MM.1S (cell line): Measurements from ENCODE around the gene PSMB2.

Experiments
- DNase-seq: peaks from one replicate; pipeline ENCODE4 v3.0.0-alpha.2; 2015
- H2AFZ ChIP-seq: fragments of 300-600 bp; sonication (generic); 2 replicates; pipeline ENCODE4 v1.6.0; 2016; ENCODE audit warnings: antibody characterized with exemption, low read length
- H3F3A ChIP-seq: fragments of 300-600 bp; sonication (generic); 2 replicates; pipeline ENCODE4 v1.6.1; 2016; ENCODE audit warnings: mild to moderate bottlenecking, antibody characterized with exemption, low read length, moderate library complexity, mixed read lengths; ENCODE audit not compliant: insufficient read depth
- H3K27ac ChIP-seq: fragments of 300-600 bp; sonication (generic); 2 replicates; pipeline ENCODE4 v1.5.1; 2016; ENCODE audit warnings: mild to moderate bottlenecking, low read length
- H3K27me3 ChIP-seq: fragments of 300-600 bp; sonication (generic); replicated peaks from 2 replicates; pipeline ENCODE4 v1.6.0; 2016; ENCODE audit warnings: low read length; ENCODE audit not compliant: insufficient read depth
- H3K36me3 ChIP-seq: fragments of 300-600 bp; sonication (generic); replicated peaks from 2 replicates; pipeline ENCODE4 v1.6.1; 2016; ENCODE audit warnings: mild to moderate bottlenecking, low read length, mixed read lengths; ENCODE audit not compliant: insufficient read depth
- H3K4me1 ChIP-seq: fragments of 300-600 bp; sonication (generic); 2 replicates; pipeline ENCODE4 v1.6.1; 2016; ENCODE audit warnings: low read length, mixed read lengths
- H3K4me2 ChIP-seq: fragments of 300-600 bp; sonication (generic); 2 replicates; pipeline ENCODE4 v1.6.0; 2016; ENCODE audit warnings: low read depth, low read length
- H3K4me3 ChIP-seq: fragments of 300-600 bp; sonication (generic); 2 replicates; pipeline ENCODE4 v1.5.1; 2016; ENCODE audit warnings: low read length, mixed read lengths
- H3K79me2 ChIP-seq: fragments of 300-600 bp; sonication (generic); 2 replicates; pipeline ENCODE4 v1.6.1; 2016; ENCODE audit warnings: mixed run types, low read length, mixed read lengths
- H3K9ac ChIP-seq: fragments of 300-600 bp; sonication (generic); 2 replicates; pipeline ENCODE4 v1.6.1; 2016; ENCODE audit warnings: low read length, mixed read lengths
- H3K9me2 ChIP-seq: fragments of 300-600 bp; sonication (generic); replicated peaks from 2 replicates; pipeline ENCODE4 v1.6.1; 2016; ENCODE audit warnings: mild to moderate bottlenecking, low read length, mixed read lengths; ENCODE audit not compliant: insufficient read depth
- H3K9me3 ChIP-seq: fragments of 300-600 bp; sonication (generic); replicated peaks from 2 replicates; pipeline ENCODE4 v1.6.1; 2016; ENCODE audit warnings: mild to moderate bottlenecking, low read length, mixed read lengths; ENCODE audit not compliant: insufficient read depth
- H4K20me1 ChIP-seq: fragments of 300-600 bp; sonication (generic); 2 replicates; pipeline ENCODE4 v1.6.1; 2016; ENCODE audit warnings: mild to moderate bottlenecking, low read length, moderate library complexity, mixed read lengths; ENCODE audit not compliant: insufficient read depth
- EZH2 ChIP-seq: fragments of 300-600 bp; sonication (generic); optimal IDR thresholded peaks from 2 replicates; pipeline ENCODE3; 2017; ENCODE audit warnings: low read depth, mild to moderate bottlenecking, antibody characterized with exemption, low read length, mixed read lengths
- EZH2phosphoT487 ChIP-seq: fragments of 300-600 bp; sonication (generic); IDR thresholded peaks from 2 replicates; pipeline ENCODE4 v1.6.1; 2018; ENCODE audit warnings: antibody characterized with exemption, low read length
- TF ChIP-seq, protein P1 (sequence below): fragments of 300-600 bp; sonication (generic); IDR thresholded peaks from 2 replicates; pipeline ENCODE4 v1.5.1; 2016; ENCODE audit warnings: antibody characterized with exemption, low read length, mixed read lengths

Gene PSMB2

DNA sequence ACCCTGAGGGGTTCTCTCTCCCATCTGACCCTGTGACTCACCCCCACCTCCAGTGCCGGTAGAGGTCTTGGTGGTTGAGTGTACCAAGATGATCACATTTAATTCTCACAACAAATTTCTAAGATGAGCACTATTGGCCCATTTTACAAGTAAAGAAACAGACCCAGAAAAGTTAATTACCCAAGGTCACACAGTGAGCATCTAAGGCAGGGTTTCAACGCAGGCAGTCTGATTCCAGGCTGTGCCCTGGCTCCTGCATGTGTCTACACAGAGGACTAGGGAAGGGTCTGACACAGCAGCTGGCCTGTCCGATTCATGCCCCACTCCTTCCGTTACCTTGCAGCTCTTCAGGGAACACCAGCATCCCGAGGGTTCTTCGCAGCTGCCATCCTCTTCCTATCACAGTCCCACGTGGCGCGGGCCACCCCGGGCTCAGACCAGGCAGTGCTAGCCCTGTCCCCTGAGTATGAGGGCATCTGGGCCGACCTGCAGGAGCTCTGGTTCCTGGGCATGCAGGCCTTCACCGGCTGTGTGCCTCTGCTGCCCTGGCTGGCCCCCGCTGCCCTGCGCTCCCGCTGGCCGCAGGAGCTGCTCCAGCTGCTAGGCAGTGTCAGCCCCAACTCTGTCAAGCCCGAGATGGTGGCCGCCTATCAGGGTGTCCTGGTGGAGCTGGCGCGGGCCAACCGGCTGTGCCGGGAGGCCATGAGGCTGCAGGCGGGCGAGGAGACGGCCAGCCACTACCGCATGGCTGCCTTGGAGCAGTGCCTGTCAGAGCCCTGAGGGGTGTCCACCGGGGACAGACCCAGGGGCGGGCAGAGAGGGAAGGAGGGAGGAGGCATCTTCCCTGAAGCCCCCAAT is 76.2 kb downstream of the PSMB2 start:
- Histone ChIP-seq H3K79me2 (no peaks in the 10 kb centered on the region), H3K27ac (no peak overlapping the region), H4K20me1 (no peaks in the 10 kb centered on the region), H3K36me3 (no peaks in the 10 kb centered on the region), H3K4me1 (no peaks in the 10 kb centered on the region), H3K4me2 (no peak overlapping the region), H3K4me3 (no peak overlapping the region), H3K9me3 (no peaks in the 10 kb centered on the region), H3K27me3 (no peaks in the 10 kb centered on the region), H3K9ac (no peak overlapping the region), H3F3A (0 out of 2 replicates have a peak, but pooled peaks cover 3% of the 10 kb centered on the region), H3K9me2 (no peaks in the 10 kb centered on the region), H2AFZ (no peak overlapping the region)
- no peak for DNase-seq
- TF ChIP-seq EZH2 (no peak), EZH2phosphoT487 (no peak)
- TF ChIP-seq, protein P1, sequence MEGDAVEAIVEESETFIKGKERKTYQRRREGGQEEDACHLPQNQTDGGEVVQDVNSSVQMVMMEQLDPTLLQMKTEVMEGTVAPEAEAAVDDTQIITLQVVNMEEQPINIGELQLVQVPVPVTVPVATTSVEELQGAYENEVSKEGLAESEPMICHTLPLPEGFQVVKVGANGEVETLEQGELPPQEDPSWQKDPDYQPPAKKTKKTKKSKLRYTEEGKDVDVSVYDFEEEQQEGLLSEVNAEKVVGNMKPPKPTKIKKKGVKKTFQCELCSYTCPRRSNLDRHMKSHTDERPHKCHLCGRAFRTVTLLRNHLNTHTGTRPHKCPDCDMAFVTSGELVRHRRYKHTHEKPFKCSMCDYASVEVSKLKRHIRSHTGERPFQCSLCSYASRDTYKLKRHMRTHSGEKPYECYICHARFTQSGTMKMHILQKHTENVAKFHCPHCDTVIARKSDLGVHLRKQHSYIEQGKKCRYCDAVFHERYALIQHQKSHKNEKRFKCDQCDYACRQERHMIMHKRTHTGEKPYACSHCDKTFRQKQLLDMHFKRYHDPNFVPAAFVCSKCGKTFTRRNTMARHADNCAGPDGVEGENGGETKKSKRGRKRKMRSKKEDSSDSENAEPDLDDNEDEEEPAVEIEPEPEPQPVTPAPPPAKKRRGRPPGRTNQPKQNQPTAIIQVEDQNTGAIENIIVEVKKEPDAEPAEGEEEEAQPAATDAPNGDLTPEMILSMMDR = no peak

DNA sequence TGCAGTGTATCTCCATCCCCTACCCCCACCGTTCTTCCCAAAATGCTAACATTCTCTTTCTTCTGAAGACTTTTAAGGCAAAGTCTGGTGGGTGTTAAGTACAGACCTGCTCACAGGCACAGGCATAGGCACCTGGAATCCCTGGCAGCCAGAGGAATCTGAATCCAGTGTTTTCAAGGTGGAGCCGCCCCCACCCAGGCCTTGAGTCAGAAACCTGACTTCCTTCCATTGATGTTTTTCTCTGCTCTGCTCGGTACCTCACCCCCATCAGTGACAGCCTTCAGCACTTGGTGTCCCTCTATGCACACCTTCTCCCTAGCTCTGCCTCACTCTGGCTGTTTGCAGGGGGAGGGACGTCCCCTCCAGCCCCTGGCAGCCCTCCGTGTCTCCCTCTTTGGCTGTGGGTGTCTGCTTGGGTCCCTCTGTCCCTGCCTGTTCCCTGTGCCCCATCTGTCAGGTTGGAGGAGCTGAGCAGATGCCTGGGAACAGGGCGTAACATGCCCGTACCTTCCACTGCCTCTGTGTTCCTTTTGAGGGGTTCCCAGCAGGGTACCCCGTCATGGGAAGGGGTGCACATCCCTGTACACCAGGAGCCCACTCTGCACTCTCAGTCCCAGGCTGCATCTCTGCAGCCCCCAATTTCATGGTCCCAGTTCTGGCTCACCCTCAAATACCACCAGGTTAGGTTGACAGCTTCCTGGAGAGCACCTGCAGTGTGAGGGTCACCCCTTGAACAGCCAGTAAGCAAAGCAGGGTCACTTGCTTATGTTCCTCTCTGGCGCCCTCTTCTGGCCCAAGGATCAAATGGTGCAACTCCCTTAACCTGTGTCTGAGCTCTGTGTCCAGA is 77.1 kb downstream of the PSMB2 start:
- no peak overlapping the region for H2AFZ ChIP-seq
- no peaks in the 10 kb centered on the region for H3K4me1 ChIP-seq
- no peak overlapping the region for H3K9ac ChIP-seq
- no peaks in the 10 kb centered on the region for H3K36me3 ChIP-seq
- DNase-seq = peak; percentile 72
- H3K79me2 ChIP-seq = no peaks in the 10 kb centered on the region
- no peaks in the 10 kb centered on the region for H4K20me1 ChIP-seq
- TF ChIP-seq, protein P1 = peak; percentile 82
- TF ChIP-seq EZH2 (no peak), EZH2phosphoT487 (no peak)
- no peak overlapping the region for H3K4me2 ChIP-seq
- no peak overlapping the region for H3K27ac ChIP-seq
- H3K4me3 ChIP-seq = no peak overlapping the region
- no peaks in the 10 kb centered on the region for H3K27me3 ChIP-seq
- H3K9me2 ChIP-seq = no peaks in the 10 kb centered on the region
- no peaks in the 10 kb centered on the region for H3K9me3 ChIP-seq
- 0 out of 2 replicates have a peak, but pooled peaks cover 3% of the 10 kb centered on the region for H3F3A ChIP-seq

GRCh38 chr1:35563166-35563565 is 78.2 kb downstream of the PSMB2 start:
- H3F3A ChIP-seq = 0 out of 2 replicates have a peak, but pooled peaks cover 3% of the 10 kb centered on the region
- H3K9ac ChIP-seq = no peak overlapping the region
- TF ChIP-seq EZH2phosphoT487 (no peak), EZH2 (no peak)
- TF ChIP-seq, protein P1 = no peak
- no peaks in the 10 kb centered on the region for H3K27me3 ChIP-seq
- H3K27ac ChIP-seq = no peak overlapping the region
- DNase-seq = no peak
- H3K36me3 ChIP-seq = no peaks in the 10 kb centered on the region
- H2AFZ ChIP-seq = no peak overlapping the region
- H3K4me1 ChIP-seq = no peaks in the 10 kb centered on the region
- H3K9me3 ChIP-seq = no peaks in the 10 kb centered on the region
- H3K4me3 ChIP-seq = no peak overlapping the region
- no peaks in the 10 kb centered on the region for H4K20me1 ChIP-seq
- H3K79me2 ChIP-seq = peaks cover 2% of the 10 kb centered on the region
- no peak overlapping the region for H3K4me2 ChIP-seq
- H3K9me2 ChIP-seq = no peaks in the 10 kb centered on the region
